Keratinocyte (primary cell): ENCODE data around the gene SLC45A2. TPM values are rescaled to one million over a fixed set of nuclear protein-coding genes. Genes with fewer than 3 reads are reported as not detected.

ENCODE experiments used
- DNase-seq: peaks from one replicate; pipeline ENCODE4 v3.0.0-alpha.2; 2011; ENCODE audit warnings: low read depth, missing footprints, low spot score
- FAIRE-seq: peaks from 2 replicates; lab custom pipeline; 2011; peaks lifted over from hg19 to GRCh38; lab: Jason Lieb, UNC
- H2AFZ ChIP-seq: 2 replicates; pipeline ENCODE4 v1.6.0; 2012; ENCODE audit warnings: low read length, control low read depth, inconsistent platforms; ENCODE audit not compliant: control insufficient read depth
- H3K27ac ChIP-seq: 2 replicates; pipeline ENCODE4 v1.5.1; 2011; ENCODE audit warnings: low read length; ENCODE audit not compliant: control insufficient read depth, insufficient read depth
- H3K27me3 ChIP-seq: 3 replicates; pipeline ENCODE4 v1.6.0; 2011; ENCODE audit warnings: low read length; ENCODE audit not compliant: control insufficient read depth, insufficient read depth; ENCODE audit errors: extremely low read depth
- H3K36me3 ChIP-seq, 2 experiments: 2 replicates in 1 of 2; 3 replicates in 1 of 2; pipeline ENCODE4 v1.5.1; 2011; ENCODE audit warnings: low read length in 2 of 2, mild to moderate bottlenecking in 1 of 2; ENCODE audit not compliant: control insufficient read depth in 2 of 2, insufficient read depth in 2 of 2; ENCODE audit errors: extremely low read depth in 1 of 2
- H3K4me1 ChIP-seq: 3 replicates; pipeline ENCODE4 v1.5.1; 2011; ENCODE audit warnings: low read length; ENCODE audit not compliant: control insufficient read depth, insufficient read depth; ENCODE audit errors: extremely low read depth
- H3K4me2 ChIP-seq: 3 replicates; pipeline ENCODE4 v1.6.0; 2011; ENCODE audit warnings: low read depth, low read length; ENCODE audit not compliant: control insufficient read depth, insufficient read depth; ENCODE audit errors: extremely low read depth
- H3K4me3 ChIP-seq, 3 experiments: fragments of 200-600 bp in 1 of 3; sonication (generic) in 1 of 3; 2 replicates in 2 of 3; 3 replicates in 1 of 3; pipeline ENCODE4 v1.5.1; 2011 to 2016; ENCODE audit warnings: low read length in 3 of 3, mild to moderate bottlenecking in 3 of 3, control low read depth in 2 of 3, inconsistent platforms in 1 of 3, low read depth in 1 of 3, mixed read lengths in 1 of 3, mixed run types in 1 of 3, moderate library complexity in 1 of 3; ENCODE audit not compliant: control insufficient read depth in 2 of 3, insufficient read depth in 2 of 3; ENCODE audit errors: extremely low read depth in 1 of 3
- H3K79me2 ChIP-seq: 2 replicates; pipeline ENCODE4 v1.6.0; 2012; ENCODE audit warnings: low read length; ENCODE audit not compliant: control insufficient read depth, insufficient read depth
- H3K9ac ChIP-seq: 3 replicates; pipeline ENCODE4 v1.6.0; 2011; ENCODE audit warnings: low read length; ENCODE audit not compliant: control insufficient read depth, insufficient read depth; ENCODE audit errors: extremely low read depth
- H3K9me1 ChIP-seq: 3 replicates; pipeline ENCODE4 v1.6.0; 2011; ENCODE audit warnings: low read length; ENCODE audit not compliant: control insufficient read depth, insufficient read depth; ENCODE audit errors: extremely low read depth
- H3K9me3 ChIP-seq: 2 replicates; pipeline ENCODE4 v1.5.1; 2012; ENCODE audit warnings: low read depth, low read length; ENCODE audit not compliant: control insufficient read depth
- H4K20me1 ChIP-seq: 3 replicates; pipeline ENCODE4 v1.6.0; 2011; ENCODE audit warnings: low read length; ENCODE audit not compliant: control insufficient read depth, insufficient read depth; ENCODE audit errors: extremely low read depth
- EZH2 ChIP-seq: IDR thresholded peaks from one replicate; pipeline ENCODE4 v1.6.1; 2012; ENCODE audit warnings: inconsistent platforms, mild to moderate bottlenecking, low read length, moderate library complexity
- dilution Hi-C: fragments of 300-500 bp; cut with MboI; formaldehyde crosslinking; loops from one replicate; pipeline ENCODE4 v1.7.0; 2020; ENCODE audit warnings: low sequenced_read_pairs; ENCODE audit not compliant: extremely low pct_ligation_motif_present
- polyA plus RNA-seq, 5 experiments: library from polyadenylated mRNA; depleted of rRNA in 3 of 5; stranded (reverse) in 3 of 5; stranded (forward) in 1 of 5; unstranded in 1 of 5; fragments of >200 nt; gene quantifications; 1 replicate in 1 of 5; 2 replicates in 3 of 5; 3 replicates in 1 of 5; pipeline versions ENCODE4 v1.2.1 to v1.2.3, GENCODE V29; 2011 to 2012; ENCODE audit warnings: missing spikeins in 2 of 5, low read depth in 1 of 5, low replicate concordance in 1 of 5
- TF ChIP-seq, protein P1 (sequence below), 3 experiments: IDR thresholded peaks in 1 of 3; conservative IDR thresholded peaks in 1 of 3; optimal IDR thresholded peaks in 1 of 3; 2 replicates in 2 of 3; 3 replicates in 1 of 3; pipeline versions ENCODE3 to v1.5.1; 2011; ENCODE audit warnings: low read length in 3 of 3, mild to moderate bottlenecking in 3 of 3, moderate library complexity in 2 of 3, control low read depth in 1 of 3, inconsistent platforms in 1 of 3; ENCODE audit not compliant: insufficient read depth in 2 of 3; ENCODE audit errors: extremely low read depth in 1 of 3

The SLC45A2 gene
- polyA plus RNA-seq, 1 donor (not counting 4 experiments of a cell fraction or from before 2014, with no cell fraction given), result 0.04 TPM

- Histone ChIP-seq H3K4me2 (no peak overlapping the region), H3K36me3 (peaks cover 5 to 14% of the 10 kb centered on the region in 2 experiments), H2AFZ (no peak overlapping the region), H3K27me3 (no peaks in the 10 kb centered on the region), H3K4me3 (no peak overlapping the region), H3K9me3 (no peaks in the 10 kb centered on the region), H3K4me1 (no peaks in the 10 kb centered on the region), H4K20me1 (no peaks in the 10 kb centered on the region), H3K9me1 (no peaks in the 10 kb centered on the region), H3K79me2 (no peaks in the 10 kb centered on the region), H3K9ac (no peak overlapping the region), H3K27ac (no peak overlapping the region)
- FAIRE-seq, result no peak
- dilution Hi-C loops, result no loop called here
- TF ChIP-seq, protein P1, sequence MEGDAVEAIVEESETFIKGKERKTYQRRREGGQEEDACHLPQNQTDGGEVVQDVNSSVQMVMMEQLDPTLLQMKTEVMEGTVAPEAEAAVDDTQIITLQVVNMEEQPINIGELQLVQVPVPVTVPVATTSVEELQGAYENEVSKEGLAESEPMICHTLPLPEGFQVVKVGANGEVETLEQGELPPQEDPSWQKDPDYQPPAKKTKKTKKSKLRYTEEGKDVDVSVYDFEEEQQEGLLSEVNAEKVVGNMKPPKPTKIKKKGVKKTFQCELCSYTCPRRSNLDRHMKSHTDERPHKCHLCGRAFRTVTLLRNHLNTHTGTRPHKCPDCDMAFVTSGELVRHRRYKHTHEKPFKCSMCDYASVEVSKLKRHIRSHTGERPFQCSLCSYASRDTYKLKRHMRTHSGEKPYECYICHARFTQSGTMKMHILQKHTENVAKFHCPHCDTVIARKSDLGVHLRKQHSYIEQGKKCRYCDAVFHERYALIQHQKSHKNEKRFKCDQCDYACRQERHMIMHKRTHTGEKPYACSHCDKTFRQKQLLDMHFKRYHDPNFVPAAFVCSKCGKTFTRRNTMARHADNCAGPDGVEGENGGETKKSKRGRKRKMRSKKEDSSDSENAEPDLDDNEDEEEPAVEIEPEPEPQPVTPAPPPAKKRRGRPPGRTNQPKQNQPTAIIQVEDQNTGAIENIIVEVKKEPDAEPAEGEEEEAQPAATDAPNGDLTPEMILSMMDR (optimal IDR thresholded peaks at IDR 0.05 in 1 of 3, IDR thresholded peaks at IDR 0.05 in 1 of 3, conservative IDR thresholded peaks at IDR 0.05 in 1 of 3; ENCODE audit: extremely low read depth in 1 of 3, insufficient read depth in 2 of 3, low read length in 3 of 3), result no peak
- TF ChIP-seq EZH2, result no peak
- DNase-seq, result no peak
These were observed 15.5 kb upstream of the SLC45A2 start for GRCh38 chr5:33999978-34000377.

DNA sequence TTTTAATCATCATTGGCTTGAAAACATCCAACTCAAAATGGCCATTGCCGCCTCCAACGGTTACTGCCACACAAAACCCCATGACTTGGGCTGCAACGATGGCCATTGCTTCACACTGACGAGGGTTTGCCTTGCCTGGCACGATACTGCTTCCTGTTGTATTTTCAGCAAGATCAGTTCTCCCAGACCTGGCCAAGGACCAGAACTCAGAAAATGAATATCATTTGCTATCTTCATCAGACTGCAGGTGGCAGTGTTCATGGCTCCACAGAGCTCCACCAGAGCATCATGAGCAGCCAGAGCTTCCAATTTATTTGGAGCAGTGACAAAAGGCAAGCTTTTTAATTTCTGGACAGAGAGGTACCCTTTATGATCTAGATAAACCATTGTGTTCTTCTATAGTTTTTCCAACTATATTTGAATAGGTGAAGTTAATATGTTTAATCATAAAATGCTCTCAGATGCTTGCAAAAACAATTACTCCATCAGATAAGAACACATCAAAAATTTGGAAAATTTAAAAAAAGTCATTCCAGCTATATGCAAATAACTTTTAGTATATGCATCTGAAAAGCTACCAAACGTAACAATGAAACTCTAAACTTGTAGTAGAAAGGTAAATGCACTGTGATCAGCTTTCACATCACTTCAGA, 13.0 kb upstream of the SLC45A2 start:
- H3K36me3 ChIP-seq, result peaks cover 2 to 4% of the 10 kb centered on the region in 2 experiments
- DNase-seq, result peak; percentile 13

More for the DNA sequence above, 13.0 kb upstream of the SLC45A2 start:
- no peak overlapping the region for H3K4me2 ChIP-seq
- H3K9me1 ChIP-seq, result no peaks in the 10 kb centered on the region
- TF ChIP-seq, protein P1 (optimal IDR thresholded peaks at IDR 0.05 in 1 of 3, IDR thresholded peaks at IDR 0.05 in 1 of 3, conservative IDR thresholded peaks at IDR 0.05 in 1 of 3; ENCODE audit: extremely low read depth in 1 of 3, insufficient read depth in 2 of 3, low read length in 3 of 3), result peak; percentile 57 to 76 (median 70)
- no peak for TF ChIP-seq EZH2
- H3K4me3 ChIP-seq, result no peak overlapping the region
- no peak overlapping the region for H2AFZ ChIP-seq
- H3K27ac ChIP-seq, result no peak overlapping the region
- no peaks in the 10 kb centered on the region for H3K27me3 ChIP-seq
- dilution Hi-C loops, result no loop called here
- peak; percentile 80 for FAIRE-seq
- no peaks in the 10 kb centered on the region for H3K4me1 ChIP-seq
- H3K9ac ChIP-seq, result no peak overlapping the region
- H4K20me1 ChIP-seq, result no peaks in the 10 kb centered on the region
- H3K79me2 ChIP-seq, result no peaks in the 10 kb centered on the region
- no peaks in the 10 kb centered on the region for H3K9me3 ChIP-seq
